ENCODE data around the gene HPDL.

HPDL gene

DNA sequence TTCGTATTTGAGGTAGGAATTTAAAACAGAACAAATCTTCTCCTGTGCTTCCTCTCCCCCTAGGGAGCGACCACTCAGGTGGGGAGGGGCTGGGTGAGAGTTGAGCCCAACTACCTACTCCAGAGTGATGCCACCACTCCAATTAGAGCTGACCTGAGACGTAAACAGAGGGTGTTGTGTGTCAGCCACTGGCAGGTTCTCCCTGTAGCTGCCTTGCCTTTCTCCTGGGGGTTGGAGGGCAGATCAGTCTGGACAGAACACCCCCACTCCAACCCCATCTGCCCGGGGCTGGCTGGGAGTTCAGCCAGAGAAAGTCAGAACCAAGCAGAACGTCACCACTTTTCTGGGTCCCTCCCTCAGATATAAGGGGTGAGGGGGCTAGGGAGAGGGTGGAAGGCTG, 2.0 kb downstream of the HPDL start:
- H3K27ac Mint-ChIP-seq, result peak overlapping the region; percentile 96
- no peak for DNase-seq
- TF ChIP-seq, protein P1, sequence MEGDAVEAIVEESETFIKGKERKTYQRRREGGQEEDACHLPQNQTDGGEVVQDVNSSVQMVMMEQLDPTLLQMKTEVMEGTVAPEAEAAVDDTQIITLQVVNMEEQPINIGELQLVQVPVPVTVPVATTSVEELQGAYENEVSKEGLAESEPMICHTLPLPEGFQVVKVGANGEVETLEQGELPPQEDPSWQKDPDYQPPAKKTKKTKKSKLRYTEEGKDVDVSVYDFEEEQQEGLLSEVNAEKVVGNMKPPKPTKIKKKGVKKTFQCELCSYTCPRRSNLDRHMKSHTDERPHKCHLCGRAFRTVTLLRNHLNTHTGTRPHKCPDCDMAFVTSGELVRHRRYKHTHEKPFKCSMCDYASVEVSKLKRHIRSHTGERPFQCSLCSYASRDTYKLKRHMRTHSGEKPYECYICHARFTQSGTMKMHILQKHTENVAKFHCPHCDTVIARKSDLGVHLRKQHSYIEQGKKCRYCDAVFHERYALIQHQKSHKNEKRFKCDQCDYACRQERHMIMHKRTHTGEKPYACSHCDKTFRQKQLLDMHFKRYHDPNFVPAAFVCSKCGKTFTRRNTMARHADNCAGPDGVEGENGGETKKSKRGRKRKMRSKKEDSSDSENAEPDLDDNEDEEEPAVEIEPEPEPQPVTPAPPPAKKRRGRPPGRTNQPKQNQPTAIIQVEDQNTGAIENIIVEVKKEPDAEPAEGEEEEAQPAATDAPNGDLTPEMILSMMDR (IDR thresholded peaks at IDR 0.05), result no peak
- no peak overlapping the region for H3K4me3 Mint-ChIP-seq
- H3K9me3 Mint-ChIP-seq, result peaks cover 15% of the 10 kb centered on the region
- H3K36me3 Mint-ChIP-seq (ENCODE audit: low read depth), result peaks cover 42% of the 10 kb centered on the region
- H3K27me3 Mint-ChIP-seq (ENCODE audit: low read depth, poor library complexity), result no peaks in the 10 kb centered on the region
- H3K4me1 Mint-ChIP-seq, result peaks cover 48% of the 10 kb centered on the region

DNA sequence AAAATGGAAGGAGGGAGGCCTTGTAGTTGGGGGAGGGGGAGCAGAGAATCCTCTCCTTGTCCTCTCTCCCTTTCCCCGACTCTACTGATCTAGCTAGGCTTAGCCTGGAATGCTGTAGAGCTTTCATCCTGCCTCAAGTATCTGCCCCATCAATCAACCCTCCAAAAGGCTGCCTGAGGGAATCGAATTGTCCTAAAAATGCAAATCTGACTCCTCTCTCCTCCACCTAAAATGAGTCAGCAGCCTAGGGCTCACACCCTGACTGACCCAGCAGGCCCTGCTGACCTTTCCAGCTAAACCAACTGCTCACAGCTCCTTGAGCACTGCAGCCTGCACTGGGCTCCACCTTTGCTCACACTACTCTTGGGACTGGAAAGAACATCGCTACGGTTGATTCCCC, 2.8 kb downstream of the HPDL start:
- H3K27me3 Mint-ChIP-seq (ENCODE audit: low read depth, poor library complexity), result no peaks in the 10 kb centered on the region
- H3K4me3 Mint-ChIP-seq, result peak overlapping the region; percentile 33

DNA sequence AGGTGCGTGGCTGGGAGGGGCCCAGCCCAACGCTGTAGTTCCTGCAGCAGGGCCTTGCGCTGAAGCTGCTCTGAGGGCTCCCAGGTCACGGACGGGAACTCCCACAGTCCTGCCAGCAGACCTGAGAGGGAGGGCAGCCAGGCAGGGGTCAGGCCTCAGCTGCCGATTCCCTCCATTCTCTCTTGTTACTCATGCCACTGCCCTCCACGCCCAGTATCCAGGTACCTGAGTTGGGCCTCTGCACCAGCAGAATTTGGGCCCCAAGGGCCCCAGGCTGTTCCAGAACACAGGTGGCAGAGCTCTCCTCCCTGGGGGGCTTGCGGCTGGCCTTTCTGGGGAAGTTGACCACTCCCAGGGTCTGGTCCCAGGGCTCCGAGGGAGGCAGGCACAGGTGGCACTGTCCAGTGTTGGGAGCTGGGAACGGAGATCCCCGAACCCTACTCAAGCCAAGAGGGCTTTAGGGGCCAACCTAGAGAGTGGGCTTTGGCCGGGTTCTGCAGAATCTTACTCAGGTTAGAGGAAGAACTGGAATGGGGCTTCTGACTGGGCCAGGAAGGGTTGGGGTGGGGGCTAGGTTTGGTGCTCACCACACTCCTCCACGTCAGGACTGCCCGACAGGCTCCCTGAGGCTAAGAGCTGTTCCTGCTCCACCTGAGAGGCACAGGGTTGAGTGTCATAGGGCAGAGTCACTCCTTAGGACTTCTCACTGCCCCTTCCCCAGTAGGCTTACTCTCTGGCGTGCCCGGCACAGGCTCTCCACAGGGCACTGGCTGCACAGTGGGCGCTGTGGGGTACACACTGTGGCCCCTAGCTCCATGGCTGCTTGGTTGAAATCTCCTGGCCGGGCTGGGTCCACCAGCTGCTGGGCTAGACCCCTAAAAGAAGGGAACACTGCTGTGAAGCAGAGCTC, 5.0 kb downstream of the HPDL start:
- Mint-ChIP-seq H3K4me3 (no peak overlapping the region), H3K27me3 (ENCODE audit: low read depth, poor library complexity) (no peaks in the 10 kb centered on the region), H3K9me3 (no peaks in the 10 kb centered on the region), H3K27ac (no peak overlapping the region), H3K4me1 (peaks cover 41% of the 10 kb centered on the region), H3K36me3 (ENCODE audit: low read depth) (peaks cover 20% of the 10 kb centered on the region)
- TF ChIP-seq, protein P1 (IDR thresholded peaks at IDR 0.05), result no peak
- no peak for DNase-seq

More for the DNA sequence above, 2.8 kb downstream of the HPDL start:
- peak overlapping the region; percentile 96 for H3K27ac Mint-ChIP-seq
- H3K9me3 Mint-ChIP-seq, result peaks cover 9% of the 10 kb centered on the region
- no peak for DNase-seq
- TF ChIP-seq, protein P1 (IDR thresholded peaks at IDR 0.05), result no peak
- peaks cover 44% of the 10 kb centered on the region for H3K4me1 Mint-ChIP-seq
- peaks cover 36% of the 10 kb centered on the region for H3K36me3 Mint-ChIP-seq (ENCODE audit: low read depth)

DNA sequence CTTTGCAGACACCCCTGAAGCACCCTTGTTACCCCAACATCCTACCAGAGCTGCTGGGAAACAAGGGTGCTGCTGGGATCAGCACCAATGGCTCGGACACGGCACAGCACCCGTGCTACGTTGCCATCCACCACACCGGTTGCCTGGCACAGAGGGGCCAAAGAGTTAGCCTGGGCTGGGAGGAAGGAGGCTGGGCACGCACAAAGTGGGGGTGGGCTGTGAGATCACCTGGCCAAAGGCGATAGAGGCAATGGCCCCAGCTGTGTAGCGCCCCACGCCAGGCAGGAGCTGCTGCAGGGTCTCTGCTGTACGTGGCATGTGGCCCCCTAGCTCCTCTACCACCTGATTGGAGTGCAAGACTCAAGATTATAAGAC, 5.6 kb downstream of the HPDL start:
- H3K9me3 Mint-ChIP-seq, result no peaks in the 10 kb centered on the region
- H3K4me3 Mint-ChIP-seq, result no peak overlapping the region

DNA sequence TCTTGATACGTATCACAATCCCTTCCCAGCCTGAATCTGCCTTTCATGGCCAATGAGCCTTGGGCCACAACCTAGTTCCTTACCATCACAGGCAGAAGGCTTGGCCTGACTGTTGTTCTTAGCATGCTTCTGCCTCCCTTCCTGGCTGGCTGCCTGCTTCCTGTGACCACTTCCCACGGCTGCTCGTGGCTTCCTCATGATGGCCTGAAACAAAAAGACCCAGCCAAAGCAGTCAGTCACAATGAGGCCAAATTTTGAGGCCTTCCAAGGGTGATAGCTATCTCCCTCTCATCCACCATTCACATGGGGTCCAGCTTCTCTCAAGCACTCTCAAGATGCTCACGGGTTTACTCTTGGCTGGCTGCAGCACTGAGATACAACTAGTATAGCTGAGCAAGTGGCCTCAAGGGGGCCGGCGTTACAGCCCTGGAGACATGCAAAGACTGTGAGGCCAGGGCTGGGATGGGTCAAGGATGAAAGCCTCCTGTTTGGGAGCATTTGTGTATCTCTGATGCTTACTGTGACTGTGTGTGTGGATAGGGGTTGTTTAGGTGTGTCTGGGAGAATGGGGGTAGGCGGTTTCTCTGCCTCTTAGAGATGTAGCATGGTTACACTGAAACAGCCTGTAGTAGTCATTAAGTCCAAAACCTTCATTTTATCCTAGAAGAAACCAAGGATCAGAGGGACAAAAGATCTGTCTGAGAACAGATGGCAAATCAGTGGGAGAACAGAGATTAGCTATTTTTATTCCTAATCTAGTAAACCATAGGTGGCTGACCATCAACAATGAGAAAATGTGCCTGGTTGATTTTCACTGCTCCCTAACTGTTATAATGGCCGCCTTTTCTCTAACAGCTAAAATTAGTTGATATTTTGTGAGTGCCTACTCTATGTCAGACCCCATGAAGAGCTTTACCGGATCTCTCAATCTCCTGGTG, 7.9 kb downstream of the HPDL start:
- Mint-ChIP-seq H3K27me3 (ENCODE audit: low read depth, poor library complexity) (peaks cover 5% of the 10 kb centered on the region), H3K36me3 (ENCODE audit: low read depth) (peaks cover 27% of the 10 kb centered on the region), H3K4me1 (peaks cover 50% of the 10 kb centered on the region), H3K9me3 (no peaks in the 10 kb centered on the region), H3K4me3 (no peak overlapping the region), H3K27ac (peak overlapping the region; percentile 19)
- TF ChIP-seq, protein P1 (IDR thresholded peaks at IDR 0.05), result no peak
- DNase-seq, result no peak

More for the DNA sequence above, 5.6 kb downstream of the HPDL start:
- Mint-ChIP-seq H3K4me1 (peaks cover 47% of the 10 kb centered on the region), H3K36me3 (ENCODE audit: low read depth) (peaks cover 20% of the 10 kb centered on the region), H3K27me3 (ENCODE audit: low read depth, poor library complexity) (no peaks in the 10 kb centered on the region), H3K27ac (no peak overlapping the region)
- no peak for DNase-seq
- TF ChIP-seq, protein P1 (IDR thresholded peaks at IDR 0.05), result no peak
